Thoracic aorta (tissue), 2 donors: ENCODE data around the gene GMDS. TPM values are rescaled to one million over a fixed set of nuclear protein-coding genes. Genes with fewer than 3 reads are reported as not detected.

Experiments used
- ATAC-seq: fragments of 150-250 bp; one replicate; pipeline ENCODE4 v1.8.0; 2017; ENCODE audit warnings: low read depth; ENCODE audit not compliant: insufficient number of reproducible peaks, low FRiP score
- DNase-seq: peaks from one replicate; pipeline ENCODE4 v3.0.0-alpha.2; 2020; ENCODE audit warnings: low spot score
- H3K27ac ChIP-seq, 2 donors: fragments of 200-600 bp; sonication (generic); 1 replicate in 1 of 2; 2 replicates in 1 of 2; pipeline ENCODE4 v1.5.1; 2016; ENCODE audit warnings: mild to moderate bottlenecking in 2 of 2, moderate library complexity in 2 of 2
- H3K27me3 ChIP-seq: fragments of 200-600 bp; sonication (generic); replicated peaks from 2 replicates; pipeline ENCODE4 v1.6.0; 2016; ENCODE audit warnings: mild to moderate bottlenecking; ENCODE audit not compliant: insufficient read depth
- H3K36me3 ChIP-seq: fragments of 200-600 bp; sonication (generic); one replicate; pipeline ENCODE4 v1.5.1; 2016
- H3K4me1 ChIP-seq, 2 donors: fragments of 200-600 bp; sonication (generic); 1 replicate in 1 of 2; 2 replicates in 1 of 2; pipeline versions ENCODE4 v1.5.1 to v1.6.0; 2016; ENCODE audit warnings: low read depth in 2 of 2, mild to moderate bottlenecking in 1 of 2; ENCODE audit not compliant: control insufficient read depth in 1 of 2
- H3K4me3 ChIP-seq: fragments of 200-600 bp; sonication (generic); 2 replicates; pipeline ENCODE4 v1.5.1; 2016; ENCODE audit warnings: mild to moderate bottlenecking
- H3K9me3 ChIP-seq: fragments of 200-600 bp; sonication (generic); 2 replicates; pipeline ENCODE4 v1.5.1; 2016
- total RNA-seq, 2 donors: library from RNA; depleted of rRNA; stranded (reverse); fragments of >200 nt; gene quantifications; one replicate each; pipeline versions ENCODE4 v1.1.0 to v1.2.3, GENCODE V29; 2016
- TF ChIP-seq, protein P1 (sequence below): fragments of 200-600 bp; sonication (generic); IDR thresholded peaks from one replicate; pipeline ENCODE4 v1.5.1; 2019; ENCODE audit warnings: antibody characterized with exemption

GMDS gene
- total RNA-seq, 2 donors from 2014 or later, result 87.8 to 87.9 TPM

DNA sequence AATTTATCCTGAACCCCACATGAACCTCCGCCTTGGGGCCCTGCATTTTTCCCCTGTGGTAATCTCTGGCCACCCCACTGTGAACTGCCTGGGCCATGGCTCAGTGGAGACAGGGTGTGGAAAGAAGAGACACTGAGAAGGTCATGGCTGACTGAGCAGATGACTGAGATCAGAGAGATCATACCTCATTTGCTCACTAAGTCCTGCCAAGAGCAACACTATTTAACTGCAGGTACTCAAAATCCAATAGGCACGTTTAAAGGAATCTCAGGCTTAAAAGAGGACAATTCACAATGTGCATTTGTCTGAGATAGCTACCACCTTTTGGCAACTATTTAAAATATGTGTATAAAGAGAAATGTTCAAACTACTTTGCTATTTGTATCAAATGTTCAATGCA lies 305.0 kb downstream of the GMDS start:
- Histone ChIP-seq H3K27me3 (no peaks in the 10 kb centered on the region), H3K27ac (no peak overlapping the region), H3K4me1 (no peaks in the 10 kb centered on the region), H3K36me3 (no peaks in the 10 kb centered on the region), H3K4me3 (no peak overlapping the region), H3K9me3 (no peaks in the 10 kb centered on the region)
- DNase-seq (no peak), ATAC-seq (no peak)
- TF ChIP-seq, protein P1, sequence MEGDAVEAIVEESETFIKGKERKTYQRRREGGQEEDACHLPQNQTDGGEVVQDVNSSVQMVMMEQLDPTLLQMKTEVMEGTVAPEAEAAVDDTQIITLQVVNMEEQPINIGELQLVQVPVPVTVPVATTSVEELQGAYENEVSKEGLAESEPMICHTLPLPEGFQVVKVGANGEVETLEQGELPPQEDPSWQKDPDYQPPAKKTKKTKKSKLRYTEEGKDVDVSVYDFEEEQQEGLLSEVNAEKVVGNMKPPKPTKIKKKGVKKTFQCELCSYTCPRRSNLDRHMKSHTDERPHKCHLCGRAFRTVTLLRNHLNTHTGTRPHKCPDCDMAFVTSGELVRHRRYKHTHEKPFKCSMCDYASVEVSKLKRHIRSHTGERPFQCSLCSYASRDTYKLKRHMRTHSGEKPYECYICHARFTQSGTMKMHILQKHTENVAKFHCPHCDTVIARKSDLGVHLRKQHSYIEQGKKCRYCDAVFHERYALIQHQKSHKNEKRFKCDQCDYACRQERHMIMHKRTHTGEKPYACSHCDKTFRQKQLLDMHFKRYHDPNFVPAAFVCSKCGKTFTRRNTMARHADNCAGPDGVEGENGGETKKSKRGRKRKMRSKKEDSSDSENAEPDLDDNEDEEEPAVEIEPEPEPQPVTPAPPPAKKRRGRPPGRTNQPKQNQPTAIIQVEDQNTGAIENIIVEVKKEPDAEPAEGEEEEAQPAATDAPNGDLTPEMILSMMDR, result no peak

DNA sequence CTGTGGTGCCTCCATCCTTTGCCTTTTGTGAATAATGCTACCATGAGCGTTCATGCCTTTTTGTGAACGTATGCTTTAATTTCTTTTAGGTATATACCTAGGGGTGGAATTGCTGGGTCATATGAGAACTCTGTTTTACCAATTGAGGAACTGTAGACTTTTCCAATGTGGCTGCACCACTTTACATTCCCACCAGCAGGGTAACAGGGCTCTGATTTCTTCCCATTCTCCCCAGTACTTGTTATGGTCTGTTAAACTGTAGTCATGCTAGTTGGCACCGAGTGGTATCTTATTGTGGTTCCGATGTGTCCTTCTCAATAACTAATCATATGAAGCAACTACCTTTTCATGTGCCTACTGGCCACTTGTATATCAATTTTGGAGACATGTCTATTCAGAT lies 312.1 kb downstream of the GMDS start:
- no peaks in the 10 kb centered on the region for H3K9me3 ChIP-seq
- H3K4me1 ChIP-seq, result peaks cover 0 to 15% of the 10 kb centered on the region in 2 donors
- DNase-seq (no peak), ATAC-seq (no peak)
- TF ChIP-seq, protein P1, result no peak
- H3K4me3 ChIP-seq, result no peak overlapping the region
- no peaks in the 10 kb centered on the region for H3K27me3 ChIP-seq
- H3K27ac ChIP-seq, result no peak overlapping the region
- no peaks in the 10 kb centered on the region for H3K36me3 ChIP-seq

DNA sequence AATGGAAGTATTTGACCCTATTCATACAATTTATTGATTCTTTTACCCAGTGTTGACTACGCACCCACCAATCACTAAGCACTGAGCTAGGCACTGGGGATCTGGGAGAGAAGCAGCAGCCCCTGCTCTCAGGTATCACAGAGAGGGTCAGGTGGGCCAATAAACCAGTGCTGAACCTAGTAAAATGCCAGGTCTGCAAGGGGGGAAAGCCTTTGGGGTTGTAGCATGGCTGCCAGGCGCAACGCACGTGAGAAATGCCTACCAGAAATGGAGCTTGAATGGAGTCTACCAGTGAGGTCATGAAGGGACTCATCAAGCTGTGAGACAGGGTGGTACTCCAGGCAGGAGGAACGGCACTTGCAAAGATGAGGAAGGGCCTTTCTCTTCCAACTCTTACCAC lies 313.6 kb downstream of the GMDS start:
- peaks cover 0 to 15% of the 10 kb centered on the region in 2 donors for H3K4me1 ChIP-seq
- H3K4me3 ChIP-seq, result no peak overlapping the region
- H3K27ac ChIP-seq, result no peak overlapping the region
- no peaks in the 10 kb centered on the region for H3K27me3 ChIP-seq
- ATAC-seq (no peak), DNase-seq (no peak)
- TF ChIP-seq, protein P1, result no peak
- H3K9me3 ChIP-seq, result no peaks in the 10 kb centered on the region
- no peaks in the 10 kb centered on the region for H3K36me3 ChIP-seq

DNA sequence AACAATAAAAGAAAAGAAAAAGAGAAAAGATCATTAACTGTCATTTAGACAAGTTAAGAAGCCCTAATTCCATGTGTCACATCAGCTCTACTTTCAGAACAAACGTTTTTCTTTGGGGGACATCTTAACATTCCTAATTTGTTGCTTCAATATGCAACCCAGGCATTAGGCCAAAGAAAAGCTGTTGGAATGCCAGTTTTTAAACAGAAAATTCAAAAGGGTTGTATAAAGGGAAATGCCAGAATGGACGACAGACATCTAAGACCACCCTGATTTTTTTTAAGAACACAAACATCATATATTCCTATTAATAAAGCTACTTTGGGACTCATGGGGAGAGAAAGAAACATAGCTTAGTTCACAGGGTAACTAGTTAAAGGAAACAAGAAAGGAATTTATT lies 315.0 kb downstream of the GMDS start:
- TF ChIP-seq, protein P1, result no peak
- Histone ChIP-seq H3K27ac (peak overlapping the region; percentile 4 to 49), H3K4me1 (peaks cover 0 to 15% of the 10 kb centered on the region in 2 donors), H3K36me3 (no peaks in the 10 kb centered on the region), H3K27me3 (no peaks in the 10 kb centered on the region), H3K9me3 (no peaks in the 10 kb centered on the region), H3K4me3 (peak overlapping the region; percentile 26)
- DNase-seq (no peak), ATAC-seq (no peak)

DNA sequence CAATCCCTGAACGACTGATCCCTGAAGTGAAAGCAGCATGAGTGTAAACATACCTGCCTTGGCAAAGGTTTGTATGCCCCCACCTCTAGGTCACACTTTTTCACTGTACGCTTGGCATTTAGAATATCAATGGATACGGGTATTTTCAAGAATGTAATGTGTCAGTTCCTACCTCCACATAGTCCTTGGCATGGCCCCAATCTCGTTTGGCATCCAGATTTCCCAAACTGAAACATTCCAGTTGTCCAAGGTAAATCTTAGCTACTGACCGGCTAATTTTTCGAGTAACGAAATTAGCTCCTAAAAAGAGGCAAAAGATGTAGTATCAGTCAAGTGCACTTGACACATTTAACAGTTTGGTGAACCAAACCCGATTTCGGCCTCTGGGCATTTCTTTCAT lies 315.5 kb downstream of the GMDS start:
- peaks cover 0 to 15% of the 10 kb centered on the region in 2 donors for H3K4me1 ChIP-seq
- no peaks in the 10 kb centered on the region for H3K36me3 ChIP-seq
- H3K27ac ChIP-seq, result peak overlapping the region; percentile 4 to 49
- H3K27me3 ChIP-seq, result no peaks in the 10 kb centered on the region
- TF ChIP-seq, protein P1, result no peak
- no peak for ATAC-seq
- H3K9me3 ChIP-seq, result no peaks in the 10 kb centered on the region
- no peak for DNase-seq
- H3K4me3 ChIP-seq, result peak overlapping the region; percentile 26
